Heart left ventricle (tissue), 13 donors: ENCODE results near the gene TRIM54.

Source experiments
- POLR2A ChIP-seq, 2 donors: fragments of 450-650 bp; IDR thresholded peaks; one replicate each; pipeline ENCODE4 v1.6.1; 2017; ENCODE audit warnings: antibody characterized with exemption in 2 of 2, mild to moderate bottlenecking in 2 of 2, moderate library complexity in 2 of 2
- TF ChIP-seq, protein P1 (sequence below), 12 donors: fragments of 200-600 bp; sonication (generic) in 4 of 12; IDR thresholded peaks; one replicate each; pipeline versions ENCODE4 v1.5.0 to v1.8.0; 2018 to 2022; ENCODE audit warnings: antibody characterized with exemption in 12 of 12, mild to moderate bottlenecking in 5 of 12
- donor health status: ischemic (EF 13 %, LVEDD 7.1; RV severe dilation, severe dysfunction).
- donor health status: DM: no; HTN: yes; CAD: no.
- donor health status: DM: no; HTN: no; CAD: no.
- donor health status: ischemic (EF 25% LVEDD 6.9; RV normal size, moderate dysfunction).
- donor health status: ischemic (EF 25% LVEDD 5.7; RV mildly dilated, moderate dysfunction).
- donor health status: ischemic (EF 35%, LVEDD 5.7; RV mildly dilated, moderate dysfunction).
- donor health status: nonischemic (EF 11% LVEDD 7.7; RV severe dilation, severe dysfunction).
- donor health status: DM: yes; HTN: yes; CAD: no.
- donor health status: PGD.
- donor health status: ischemic (EF 29% LVEDD 5.4; RV normal size, mild dysfunction).
- donor health status: nonischemic (EF 23%, LVEDD 6.1; RV moderate dilation, normal function).

GRCh38 chr2:27240406-27240805, 41.8 kb upstream of the TRIM54 start:
- no peak for TF ChIP-seq POLR2A (IDR thresholded peaks at IDR 0.05)
- TF ChIP-seq, protein P1, sequence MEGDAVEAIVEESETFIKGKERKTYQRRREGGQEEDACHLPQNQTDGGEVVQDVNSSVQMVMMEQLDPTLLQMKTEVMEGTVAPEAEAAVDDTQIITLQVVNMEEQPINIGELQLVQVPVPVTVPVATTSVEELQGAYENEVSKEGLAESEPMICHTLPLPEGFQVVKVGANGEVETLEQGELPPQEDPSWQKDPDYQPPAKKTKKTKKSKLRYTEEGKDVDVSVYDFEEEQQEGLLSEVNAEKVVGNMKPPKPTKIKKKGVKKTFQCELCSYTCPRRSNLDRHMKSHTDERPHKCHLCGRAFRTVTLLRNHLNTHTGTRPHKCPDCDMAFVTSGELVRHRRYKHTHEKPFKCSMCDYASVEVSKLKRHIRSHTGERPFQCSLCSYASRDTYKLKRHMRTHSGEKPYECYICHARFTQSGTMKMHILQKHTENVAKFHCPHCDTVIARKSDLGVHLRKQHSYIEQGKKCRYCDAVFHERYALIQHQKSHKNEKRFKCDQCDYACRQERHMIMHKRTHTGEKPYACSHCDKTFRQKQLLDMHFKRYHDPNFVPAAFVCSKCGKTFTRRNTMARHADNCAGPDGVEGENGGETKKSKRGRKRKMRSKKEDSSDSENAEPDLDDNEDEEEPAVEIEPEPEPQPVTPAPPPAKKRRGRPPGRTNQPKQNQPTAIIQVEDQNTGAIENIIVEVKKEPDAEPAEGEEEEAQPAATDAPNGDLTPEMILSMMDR (IDR thresholded peaks at IDR 0.05) = no peak
